ENCODE data around the gene MICU1.
"Not testable (repeated sequence)": the region's sequence is repeated elsewhere in the genome, so short reads cannot be mapped to it uniquely, and the experiment has no call there.

Gene MICU1

DNA sequence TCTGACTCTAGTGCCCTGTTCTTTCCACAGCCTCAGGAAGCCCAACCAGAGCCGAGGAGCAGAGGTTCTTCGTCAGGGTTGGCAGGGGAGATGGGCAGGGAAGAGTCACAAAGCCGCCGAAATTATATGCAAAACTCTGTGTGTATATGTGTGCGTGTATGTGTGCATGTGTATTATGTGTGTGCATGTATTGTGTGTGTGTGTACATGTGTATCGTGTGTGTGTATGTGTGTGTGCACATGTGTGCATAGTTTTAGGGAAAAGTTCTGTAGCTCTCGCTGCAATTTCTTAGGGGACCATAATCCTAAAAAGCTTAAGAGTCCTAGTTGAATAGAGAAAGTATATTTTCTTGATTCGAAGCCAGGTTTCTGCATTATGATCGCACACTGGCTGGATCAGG, 288.2 kb downstream of the MICU1 start:
- no peak for DNase-seq

DNA sequence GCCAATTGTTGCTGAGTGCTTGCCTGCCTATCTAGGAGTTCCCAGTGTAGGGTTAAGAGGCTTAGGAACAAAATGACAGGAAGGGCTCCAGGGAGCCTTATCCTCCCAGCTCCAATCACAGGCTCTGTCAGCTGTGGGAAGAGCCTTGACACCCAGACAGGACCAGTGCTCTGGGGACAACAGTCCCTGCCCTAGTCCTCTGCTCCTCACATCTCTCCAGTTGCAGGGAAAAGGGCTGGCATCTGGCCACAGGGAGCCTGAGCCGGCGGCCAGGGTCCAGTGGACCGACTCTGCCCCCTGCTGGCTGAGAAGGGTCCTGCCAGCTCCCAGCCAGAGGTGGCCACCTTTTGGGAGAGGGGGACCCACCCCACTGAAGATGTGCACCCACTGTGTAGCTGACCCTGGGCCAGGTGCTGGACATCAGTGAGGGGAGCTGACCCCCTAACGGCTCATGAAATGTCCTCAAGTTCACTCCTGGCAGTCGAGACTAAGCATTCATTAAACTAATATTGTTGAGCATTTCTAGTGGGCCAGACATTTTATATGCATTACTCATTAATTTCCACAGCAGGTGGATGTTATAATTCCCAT, 288.7 kb downstream of the MICU1 start:
- DNase-seq: peak; percentile 50

DNA sequence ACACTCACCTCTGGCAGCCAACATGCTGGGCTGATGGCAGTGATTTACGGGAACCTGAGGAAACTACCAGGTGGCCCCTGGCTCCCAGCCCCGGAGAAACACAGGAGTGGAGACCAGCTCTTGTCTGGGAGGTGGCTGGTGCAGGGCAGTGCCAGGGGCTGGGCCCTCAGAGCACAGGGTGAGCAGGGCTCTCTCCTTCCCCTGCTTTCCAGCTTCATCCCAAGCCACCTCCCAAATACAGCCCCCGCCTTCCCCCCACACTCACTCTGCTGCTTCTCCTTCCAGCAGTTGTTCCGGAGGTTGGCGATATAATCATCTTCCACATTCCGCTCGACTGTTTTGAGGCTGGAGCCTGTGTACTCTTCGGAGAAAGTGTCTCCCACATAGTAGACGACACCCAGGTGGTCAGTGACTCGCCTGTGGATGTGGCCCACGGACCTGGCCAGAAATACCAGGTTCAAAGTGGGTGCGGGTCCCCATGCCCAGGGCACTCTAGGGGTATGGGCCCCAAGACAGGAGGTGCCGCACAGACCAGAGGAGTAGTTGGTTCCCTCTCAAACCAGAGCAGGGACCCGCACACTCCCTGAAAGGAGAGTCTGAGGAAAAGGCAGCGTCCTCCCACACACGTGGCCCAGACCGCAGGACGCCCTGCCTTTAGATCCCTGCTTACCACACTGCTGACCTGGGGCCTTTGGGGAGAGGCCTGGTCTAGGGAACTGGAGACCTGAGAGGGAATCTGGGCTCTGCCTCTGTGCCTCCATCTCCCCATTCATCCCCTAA, 289.4 kb downstream of the MICU1 start:
- DNase-seq: no peak

DNA sequence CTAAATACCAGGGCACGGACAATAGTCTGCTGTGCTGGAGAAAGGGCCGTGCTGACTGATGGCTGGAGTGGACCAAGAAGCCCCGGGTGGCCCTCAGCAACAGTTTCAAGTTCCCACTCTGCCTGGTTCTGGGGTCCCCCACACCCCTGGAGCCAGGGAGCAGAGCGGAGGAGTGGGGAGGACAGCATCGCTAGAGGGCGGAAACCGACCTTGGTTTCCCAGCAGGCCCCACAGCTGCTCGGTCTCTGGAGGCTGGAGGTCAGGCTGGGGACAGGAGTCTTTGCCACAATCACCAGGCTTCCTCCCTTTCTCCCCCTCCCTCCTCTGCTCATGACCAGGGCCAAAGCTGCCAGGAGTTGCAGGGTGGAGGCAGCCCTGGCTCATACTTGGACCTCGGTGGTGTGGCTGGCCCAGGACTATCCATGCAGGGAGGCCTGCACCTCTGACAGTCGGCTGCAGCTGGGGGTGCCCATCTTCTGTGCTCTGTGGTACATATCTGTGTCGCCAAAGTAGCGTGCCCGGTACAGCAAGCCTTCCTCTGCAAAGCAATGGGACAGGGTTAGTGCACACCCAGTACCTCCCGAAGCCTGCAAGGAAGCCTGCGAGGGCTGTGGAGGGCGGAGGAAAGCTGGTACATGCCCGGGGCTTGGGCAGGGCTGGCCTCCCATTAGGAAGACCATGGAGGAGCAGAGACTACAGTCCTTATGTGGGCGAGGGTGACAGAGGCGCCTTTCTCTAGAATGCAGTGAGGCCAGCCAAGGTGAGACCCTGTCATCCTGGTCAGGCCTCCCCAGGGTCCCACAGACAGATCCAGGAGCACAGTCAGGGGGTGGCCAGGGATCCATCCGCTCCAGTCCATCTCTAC, 290.3 kb downstream of the MICU1 start:
- DNase-seq: no peak

DNA sequence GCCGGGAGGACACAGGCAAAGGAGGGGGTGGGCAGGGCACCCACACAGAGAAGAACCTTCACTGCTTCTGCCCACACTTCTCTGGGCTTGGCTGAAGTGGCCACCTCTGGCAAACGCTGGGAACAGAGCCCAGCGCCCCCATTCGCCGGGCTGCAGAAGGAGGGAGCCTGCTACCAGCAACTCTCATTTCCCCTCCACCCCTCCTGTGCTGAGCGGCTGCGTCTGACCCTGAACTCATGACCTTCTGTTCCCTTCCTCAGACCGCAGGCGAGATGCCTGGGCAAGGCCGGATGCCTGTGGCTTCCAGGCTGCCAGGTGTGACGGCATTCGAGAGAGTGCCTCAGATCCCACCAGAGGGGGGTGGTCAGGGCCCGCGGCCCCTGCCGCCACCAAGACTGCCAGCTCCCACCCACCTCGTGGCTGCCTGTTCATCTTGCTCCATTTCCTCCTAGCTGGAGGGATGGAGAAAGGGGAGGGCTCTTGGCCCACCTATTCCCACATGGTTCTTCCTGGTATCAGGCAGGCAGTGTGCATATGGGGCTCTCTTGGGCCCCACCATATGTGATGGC, 291.0 kb downstream of the MICU1 start:
- DNase-seq: peak; percentile 49

DNA sequence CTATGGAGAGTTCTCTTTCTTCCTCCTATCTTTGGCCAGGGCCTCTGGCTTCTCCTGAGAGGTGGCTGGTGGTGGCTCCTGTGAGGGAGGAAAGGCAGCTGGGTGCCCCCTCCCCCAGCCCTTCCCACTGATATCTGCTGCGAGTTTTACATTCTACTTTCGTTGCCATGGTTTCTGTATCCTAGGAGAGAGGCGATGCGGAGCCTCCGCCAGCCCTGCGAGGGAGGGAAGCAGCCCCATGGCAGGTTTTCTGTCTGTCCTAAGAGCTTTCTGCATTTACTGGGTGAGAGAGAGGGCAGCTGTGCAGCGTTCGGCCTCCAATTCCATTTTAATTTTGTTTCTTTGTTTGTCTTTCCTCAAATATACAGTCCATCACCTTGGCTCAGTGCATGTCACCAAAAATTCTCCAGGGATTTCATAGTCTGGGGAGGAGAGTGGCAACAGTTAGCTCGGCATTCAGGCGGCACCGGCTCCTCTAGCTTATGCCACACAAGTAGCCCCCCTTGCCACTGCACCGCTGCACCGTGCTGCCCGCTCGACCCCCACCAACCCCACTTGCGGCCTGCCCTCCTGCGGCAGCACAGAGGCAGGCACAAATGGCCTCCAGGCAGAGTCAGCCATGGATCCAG, 291.6 kb downstream of the MICU1 start:
- DNase-seq: no peak

DNA sequence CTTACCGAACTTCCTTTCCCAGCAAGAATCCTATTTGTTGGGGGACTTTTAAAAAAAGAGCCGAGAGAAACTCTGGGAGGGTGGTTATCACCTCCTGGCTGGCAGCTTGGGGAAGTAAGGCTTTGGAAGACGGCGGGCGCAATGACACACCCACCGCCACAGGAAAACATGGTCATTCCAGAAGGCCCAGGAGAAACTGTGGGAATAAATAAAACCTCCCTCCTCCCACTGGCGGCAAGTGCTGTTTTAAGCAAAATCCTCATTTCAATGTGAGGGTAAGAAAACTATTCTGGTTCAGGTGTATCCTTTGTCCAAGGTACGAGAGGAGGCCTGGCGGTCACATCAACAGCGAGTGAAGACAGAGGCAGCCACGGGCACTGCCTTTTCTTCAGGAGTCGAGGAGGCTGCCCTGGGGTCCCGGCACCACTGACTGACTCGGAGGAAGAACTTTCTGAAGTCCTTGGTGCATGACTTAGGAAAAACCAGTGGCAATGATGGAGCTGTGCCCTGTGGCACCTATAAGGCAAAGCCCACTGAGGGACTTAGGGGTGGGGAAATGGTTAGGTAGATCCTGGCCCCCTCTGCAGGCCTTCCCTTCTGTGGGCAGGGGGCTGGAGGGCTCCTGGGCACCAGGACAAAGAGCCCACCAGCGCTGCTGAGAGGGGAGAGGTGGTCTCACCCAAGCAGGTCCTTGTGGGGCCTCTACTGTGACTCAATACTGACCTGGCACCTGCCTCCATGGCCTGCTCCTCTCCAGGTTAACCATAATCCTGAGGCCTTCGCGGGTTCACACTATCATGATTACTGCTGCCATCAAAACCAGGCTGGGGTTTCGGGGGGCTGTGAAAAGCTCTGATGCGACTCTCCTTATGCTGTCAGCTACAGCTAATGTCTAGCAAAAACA, 292.5 kb downstream of the MICU1 start:
- DNase-seq: no peak

DNA sequence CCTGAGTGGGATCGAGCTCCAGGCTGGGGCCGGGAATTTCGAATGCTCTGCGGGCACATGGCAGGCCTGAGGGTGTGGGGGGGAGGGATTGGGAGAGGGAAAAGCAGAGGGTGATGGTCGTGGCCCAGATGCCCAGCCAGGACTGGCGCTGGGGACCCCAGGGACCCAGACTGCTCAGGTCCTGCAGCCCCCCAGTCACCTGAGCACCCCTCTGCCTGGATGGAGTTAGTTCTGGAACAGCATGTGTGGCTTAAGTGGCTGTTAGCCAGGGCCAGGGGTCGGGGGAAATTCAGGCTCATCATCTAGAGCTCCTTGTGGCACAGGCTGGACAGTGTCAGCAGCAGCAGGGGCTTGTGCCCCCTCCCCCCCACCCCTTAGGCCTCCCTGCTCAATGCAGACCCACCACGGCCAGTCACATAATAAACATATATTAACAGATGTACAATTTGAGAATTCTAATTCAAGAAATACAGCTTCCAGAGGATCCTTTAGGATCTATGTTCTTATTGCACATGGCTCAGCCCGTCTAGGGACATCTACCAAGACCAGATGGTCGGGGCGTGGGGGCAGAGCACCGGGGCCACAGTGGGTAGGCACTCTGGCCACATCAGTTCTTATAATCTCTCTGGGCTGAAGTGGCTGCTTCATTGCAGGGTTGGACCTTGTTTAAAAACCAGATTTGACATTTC, 293.3 kb downstream of the MICU1 start:
- no peak for DNase-seq

DNA sequence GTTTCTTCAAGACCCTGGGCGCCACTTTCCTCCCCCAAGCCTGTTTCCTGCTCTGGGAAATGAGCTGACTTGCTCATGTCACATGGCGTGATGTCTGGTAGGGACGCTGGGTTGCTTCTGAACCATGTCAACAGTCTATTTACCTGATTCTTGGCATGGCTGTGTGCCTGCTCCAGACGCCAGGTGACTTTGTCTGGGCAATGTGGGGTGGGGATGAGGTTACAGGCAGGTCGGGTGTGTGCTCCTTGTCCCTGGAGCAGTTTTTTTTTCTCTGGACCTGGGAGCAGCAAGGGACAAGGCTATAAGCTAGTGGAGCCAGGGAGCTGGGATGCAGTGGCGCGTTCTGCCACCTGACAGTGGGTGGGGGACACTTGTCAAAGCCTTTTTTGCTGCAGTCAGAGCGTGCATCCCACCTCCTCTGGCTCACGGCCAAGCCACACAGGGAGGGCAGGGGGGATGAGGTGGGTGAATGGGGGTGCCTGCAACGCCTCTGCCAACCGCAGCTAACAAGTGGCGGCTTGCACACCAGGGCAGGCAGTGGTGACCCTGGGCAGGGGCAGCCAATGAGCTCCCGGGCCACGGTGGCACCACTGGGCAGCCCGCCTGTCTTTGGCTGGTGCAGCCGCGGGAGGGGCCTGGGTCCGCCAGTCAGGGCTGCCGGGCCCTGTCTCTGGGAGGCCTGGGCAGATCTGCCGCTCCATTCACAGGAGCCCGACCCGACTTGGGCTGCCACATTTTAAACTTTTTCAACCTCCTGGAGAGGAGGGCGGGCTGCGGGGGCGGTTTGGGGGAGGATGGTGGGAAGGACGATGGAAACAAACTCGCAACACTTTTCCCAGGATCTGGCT, 294.1 kb downstream of the MICU1 start:
- peak; percentile 59 for DNase-seq

DNA sequence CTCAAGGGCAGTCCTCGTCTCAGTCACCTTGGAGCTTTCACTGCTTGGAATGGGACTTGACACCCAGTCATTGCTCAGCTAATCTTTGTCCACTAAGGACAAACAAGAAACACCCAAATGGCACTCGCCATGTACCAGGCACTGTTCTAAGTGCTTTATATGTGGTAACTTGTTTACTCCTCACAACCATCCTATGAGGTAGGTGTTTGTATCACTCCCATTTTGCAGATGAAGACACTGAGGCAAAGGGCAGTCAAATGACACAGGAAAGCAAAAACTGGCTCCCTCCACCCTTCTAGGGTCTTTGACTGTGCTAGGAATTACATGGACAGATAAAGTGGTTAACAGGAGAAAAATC, 295.8 kb downstream of the MICU1 start:
- DNase-seq: no peak

DNA sequence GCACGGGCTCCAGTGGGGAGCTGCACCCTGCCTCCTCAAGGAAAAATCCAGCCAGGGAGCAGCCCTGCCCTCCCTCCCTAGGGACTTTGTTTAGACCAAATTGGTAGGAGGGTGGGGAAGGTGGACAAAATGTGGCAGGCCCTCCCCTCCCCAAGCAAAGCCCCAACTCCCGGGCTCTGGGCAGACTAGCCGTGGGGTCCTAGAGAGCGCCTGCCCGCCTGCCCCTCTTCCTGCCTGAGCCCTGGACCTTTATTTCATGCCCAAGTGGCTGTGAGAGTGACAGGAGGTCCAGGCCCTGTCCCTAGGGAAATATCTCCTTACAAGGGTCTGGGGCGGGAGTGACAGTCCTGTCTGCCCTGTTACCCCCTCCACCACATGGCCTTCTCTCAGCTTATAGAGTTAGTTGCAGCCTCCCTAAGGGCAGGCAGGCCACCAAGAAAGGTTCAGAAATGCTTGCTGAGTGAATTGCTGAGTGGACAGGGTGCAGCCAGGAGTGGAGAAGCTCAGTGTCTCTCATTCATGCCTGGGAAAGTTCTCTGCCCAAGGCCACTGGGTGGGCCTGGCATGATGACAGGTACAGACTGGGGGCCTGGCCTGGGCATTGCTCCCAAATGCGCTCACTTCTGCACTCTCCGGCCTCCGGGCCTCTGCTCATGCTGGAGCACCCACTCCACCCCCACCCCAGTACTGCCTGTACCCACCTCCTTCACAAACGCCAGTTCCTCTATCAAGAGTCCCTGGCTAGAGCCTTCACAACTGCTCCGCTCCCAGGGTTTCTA, 296.4 kb downstream of the MICU1 start:
- DNase-seq: peak; percentile 41

DNA sequence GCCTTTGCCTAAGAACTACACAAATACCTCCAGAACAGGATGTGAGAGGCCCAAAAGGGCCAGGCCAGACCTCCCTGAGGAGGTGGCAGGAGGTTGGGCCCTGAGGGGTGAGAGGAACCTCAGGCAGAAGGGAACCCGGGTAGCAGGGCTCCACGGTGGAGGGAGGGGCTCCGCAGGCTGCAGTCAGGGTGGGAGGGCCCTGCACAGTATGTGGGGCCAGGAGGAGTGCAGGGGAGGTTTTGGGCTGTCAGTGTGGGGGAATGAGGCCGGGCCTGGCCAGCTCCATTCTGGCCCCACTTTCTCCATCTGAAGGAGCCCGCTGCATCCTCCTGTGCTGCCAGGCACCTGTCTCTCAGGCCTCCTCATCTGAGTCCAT, 297.1 kb downstream of the MICU1 start:
- no peak for DNase-seq

DNA sequence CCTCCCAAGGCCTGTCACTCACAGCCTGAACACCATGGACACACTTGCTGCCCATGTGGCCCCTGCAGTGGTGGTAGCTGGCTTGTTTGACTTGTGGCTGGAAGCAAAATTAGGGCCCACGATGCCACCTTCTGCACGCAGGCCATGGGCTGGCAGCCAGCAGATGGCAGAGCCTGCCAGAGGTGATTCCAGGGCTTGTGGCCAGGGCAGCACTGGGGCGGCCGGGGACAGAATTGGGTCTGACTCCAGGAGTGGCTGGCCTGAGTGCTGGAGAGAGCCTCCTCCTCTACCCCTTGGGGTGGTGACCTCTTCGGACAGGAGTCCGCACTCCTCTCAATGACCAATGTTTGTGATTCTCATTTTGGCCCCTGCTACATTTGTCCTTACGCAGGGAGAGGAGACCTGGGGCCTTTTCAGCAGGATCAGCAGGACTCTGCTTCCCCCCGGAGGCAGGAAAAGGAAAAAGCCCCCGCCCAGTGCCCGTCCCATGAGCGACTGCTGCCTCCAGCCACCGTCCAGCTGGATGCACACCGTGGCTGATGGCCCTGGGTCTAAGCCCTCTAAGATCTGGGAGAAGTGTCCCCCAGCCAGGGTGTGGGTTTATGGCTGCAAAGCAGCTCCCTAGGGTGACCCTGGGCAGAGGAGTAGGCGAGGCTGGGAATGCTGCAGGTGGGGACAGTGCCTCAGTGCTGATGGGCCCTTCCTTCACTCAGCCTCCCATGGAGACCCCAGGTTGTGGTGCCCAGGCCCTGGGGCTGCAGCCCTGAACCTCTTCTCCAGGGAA, 297.6 kb downstream of the MICU1 start:
- DNase-seq: no peak

DNA sequence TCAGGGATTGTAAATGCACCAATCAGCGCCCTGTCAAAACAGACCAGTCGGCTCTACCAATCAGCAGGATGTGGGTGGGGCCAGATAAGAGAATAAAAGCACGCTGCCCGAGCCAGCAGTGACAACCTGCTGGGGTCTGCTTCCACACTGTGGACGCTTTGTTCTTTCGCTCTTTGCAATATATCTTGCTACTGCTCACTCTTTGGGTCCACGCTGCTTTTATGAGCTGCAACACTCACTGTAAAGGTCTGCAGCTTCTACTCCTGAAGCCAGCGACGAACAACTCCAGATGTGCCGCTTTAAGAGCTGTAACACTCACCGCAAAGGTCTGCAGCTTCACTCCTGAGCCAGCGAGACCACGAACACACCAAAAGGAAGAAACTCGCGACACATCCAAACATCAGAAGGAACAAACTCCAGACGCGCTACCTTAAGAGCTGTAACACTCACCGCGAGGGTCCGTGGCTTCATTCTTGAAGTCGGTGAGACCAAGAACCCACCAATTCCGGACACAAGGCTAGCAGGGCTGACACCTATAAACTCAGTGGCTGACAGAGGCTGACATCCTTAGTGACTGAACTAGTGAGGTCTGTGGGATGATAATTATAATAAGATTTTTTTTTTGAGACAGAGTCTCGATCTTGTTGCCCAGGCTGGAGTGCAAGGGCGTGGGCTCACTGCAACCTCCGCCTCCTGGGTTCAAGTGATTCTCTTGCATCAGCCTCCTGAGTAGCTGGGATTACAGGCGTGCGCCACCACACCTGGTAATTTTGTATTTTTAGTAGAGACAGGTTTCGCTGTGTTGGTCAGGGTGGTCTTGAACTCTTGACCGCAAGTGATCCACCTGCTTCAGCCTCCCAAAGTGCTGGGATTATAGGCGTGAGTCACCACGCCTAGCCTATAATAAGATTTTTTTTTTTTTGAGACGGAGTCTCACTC, 298.9 kb downstream of the MICU1 start:
- DNase-seq: not testable (repeated sequence)

DNA sequence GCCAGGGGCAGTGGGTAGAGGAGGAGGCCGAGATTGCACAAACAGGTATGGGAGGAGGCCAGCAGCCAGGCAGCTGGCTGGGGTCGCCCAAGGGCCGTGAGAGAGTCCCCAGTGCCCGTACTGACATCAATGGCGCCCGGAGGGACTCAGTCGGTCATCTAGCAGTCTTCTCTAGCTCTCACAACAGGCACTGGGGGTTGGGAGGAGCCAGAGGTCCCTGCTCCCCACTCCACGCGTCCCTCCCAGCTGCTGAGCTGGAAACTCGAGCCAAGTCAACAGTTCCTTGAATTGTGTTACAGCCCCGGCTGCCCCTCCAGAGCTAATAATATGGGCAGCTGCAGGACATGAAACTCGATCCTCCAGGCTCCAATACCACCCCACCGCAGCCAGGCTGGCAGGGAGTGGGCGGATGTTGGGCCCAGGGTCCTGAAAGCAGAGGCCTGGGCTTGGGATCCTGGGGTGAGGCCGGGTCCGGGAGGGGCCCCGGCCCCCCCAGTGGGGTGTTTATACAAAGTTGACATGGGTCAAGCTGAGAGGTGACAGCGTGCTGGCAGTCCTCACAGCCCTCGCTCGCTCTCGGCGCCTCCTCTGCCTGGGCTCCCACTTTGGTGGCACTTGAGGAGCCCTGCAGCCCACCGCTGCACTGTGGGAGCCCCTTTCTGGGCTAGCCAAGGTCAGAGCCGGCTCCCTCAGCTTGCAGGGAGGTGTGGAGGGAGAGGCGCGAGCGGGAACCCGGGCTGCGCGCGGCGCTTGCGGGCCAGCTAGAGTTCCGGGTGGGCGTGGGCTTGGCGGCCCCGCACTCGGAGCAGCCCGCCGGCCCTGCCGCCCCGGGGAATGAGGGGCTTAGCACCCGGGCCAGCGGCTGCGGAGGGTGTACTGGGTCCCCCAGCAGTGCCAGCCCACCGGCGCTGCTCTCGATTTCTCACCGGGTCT, 300.4 kb downstream of the MICU1 start:
- not testable (repeated sequence) for DNase-seq

DNA sequence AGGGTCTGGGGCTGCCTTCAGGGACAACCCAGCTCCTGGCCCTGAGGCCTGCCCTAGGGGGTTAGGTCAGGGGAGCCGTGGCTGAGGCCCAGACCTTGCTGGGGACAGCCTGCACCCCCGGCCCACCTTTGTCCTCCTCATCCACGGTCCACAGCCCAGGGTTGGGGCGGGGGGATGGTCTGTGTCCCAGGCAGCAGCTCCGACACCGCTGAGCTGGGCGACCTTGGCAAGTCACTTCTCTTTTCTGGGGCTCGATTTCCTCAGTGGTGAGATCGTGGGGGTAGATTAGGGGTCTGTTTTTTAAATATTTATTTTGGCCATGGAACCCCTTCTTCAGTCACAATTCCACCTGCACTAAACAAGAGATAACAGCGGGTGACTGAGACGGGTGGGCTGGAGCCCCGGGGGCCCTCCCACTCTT, 302.1 kb downstream of the MICU1 start:
- no peak for DNase-seq
